ENCODE measurements around the gene CCNF.

CCNF gene

GRCh38 chr16:2456551-2457153 is 27.4 kb downstream of the CCNF start:
- Mint-ChIP-seq H3K27me3 (no peaks in the 10 kb centered on the region), H3K4me3 (no peak overlapping the region), H3K4me1 (ENCODE audit: low read depth in 2 of 2) (peaks cover 5 to 8% of the 10 kb centered on the region in 2 donors), H3K36me3 (ENCODE audit: insufficient read depth) (no peaks in the 10 kb centered on the region), H3K27ac (no peak overlapping the region), H3K9me3 (no peaks in the 10 kb centered on the region)
- ATAC-seq (replicated peaks): no peak
- DNase-seq: no peak

DNA sequence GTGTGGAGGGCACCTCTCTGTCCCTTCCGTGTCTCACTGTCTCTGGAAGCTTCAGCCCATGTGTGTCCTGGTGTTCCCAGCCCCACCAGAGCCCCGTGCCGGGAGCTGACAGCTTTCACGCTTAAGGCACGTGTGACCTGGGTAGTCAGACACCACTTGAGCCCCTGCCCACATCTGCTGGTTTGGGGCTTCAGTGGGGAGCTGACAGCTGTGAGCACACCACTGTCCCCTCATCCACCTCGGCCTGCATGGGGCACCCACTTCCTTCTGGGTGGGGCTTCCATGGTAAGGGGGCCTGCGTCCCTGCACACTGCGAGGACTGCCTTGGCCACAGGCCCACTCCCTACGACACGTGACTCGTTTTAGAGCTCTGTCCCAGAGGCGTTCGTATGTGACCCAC is 28.0 kb downstream of the CCNF start:
- Mint-ChIP-seq H3K4me1 (ENCODE audit: low read depth in 2 of 2) (peaks cover 5 to 8% of the 10 kb centered on the region in 2 donors), H3K4me3 (no peak overlapping the region), H3K27me3 (no peaks in the 10 kb centered on the region), H3K27ac (no peak overlapping the region), H3K36me3 (ENCODE audit: insufficient read depth) (no peaks in the 10 kb centered on the region), H3K9me3 (no peaks in the 10 kb centered on the region)
- ATAC-seq (replicated peaks) (no peak), DNase-seq (no peak)

DNA sequence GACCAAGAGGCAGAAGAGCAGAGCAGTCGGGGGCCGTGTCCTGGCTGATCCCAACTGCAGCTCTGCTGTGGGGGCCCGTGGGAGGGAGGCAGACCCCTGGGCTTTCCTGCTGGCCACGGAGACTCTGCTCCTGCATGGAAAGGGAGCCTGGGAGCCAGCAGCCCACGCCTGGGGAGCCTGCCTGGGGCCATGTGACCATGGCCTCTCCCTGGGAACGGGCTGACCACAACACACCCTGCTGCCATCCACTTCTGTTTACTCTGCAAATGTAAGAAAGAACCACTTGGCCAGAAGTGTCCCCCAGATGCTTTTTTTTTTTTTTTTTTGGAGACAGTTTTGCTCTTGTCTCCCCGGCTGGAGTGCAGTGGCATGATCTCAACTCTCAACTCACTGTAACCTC is 28.7 kb downstream of the CCNF start:
- Mint-ChIP-seq H3K27ac (no peak overlapping the region), H3K27me3 (no peaks in the 10 kb centered on the region), H3K4me1 (ENCODE audit: low read depth in 2 of 2) (peaks cover 5 to 8% of the 10 kb centered on the region in 2 donors), H3K9me3 (no peaks in the 10 kb centered on the region), H3K36me3 (ENCODE audit: insufficient read depth) (no peaks in the 10 kb centered on the region), H3K4me3 (peak overlapping the region in 1 of 2 donors; percentile 19)
- DNase-seq (no peak), ATAC-seq (replicated peaks) (no peak)

GRCh38 chr16:2458887-2459646 is 29.8 kb downstream of the CCNF start:
- ATAC-seq (replicated peaks) (no peak), DNase-seq (no peak)
- Mint-ChIP-seq H3K4me3 (peak overlapping the region; percentile 78 to 82), H3K9me3 (no peaks in the 10 kb centered on the region), H3K4me1 (ENCODE audit: low read depth in 2 of 2) (peaks cover 5 to 8% of the 10 kb centered on the region in 2 donors), H3K27ac (peak overlapping the region in 1 of 2 donors; percentile 51), H3K36me3 (ENCODE audit: insufficient read depth) (no peaks in the 10 kb centered on the region), H3K27me3 (no peaks in the 10 kb centered on the region)

DNA sequence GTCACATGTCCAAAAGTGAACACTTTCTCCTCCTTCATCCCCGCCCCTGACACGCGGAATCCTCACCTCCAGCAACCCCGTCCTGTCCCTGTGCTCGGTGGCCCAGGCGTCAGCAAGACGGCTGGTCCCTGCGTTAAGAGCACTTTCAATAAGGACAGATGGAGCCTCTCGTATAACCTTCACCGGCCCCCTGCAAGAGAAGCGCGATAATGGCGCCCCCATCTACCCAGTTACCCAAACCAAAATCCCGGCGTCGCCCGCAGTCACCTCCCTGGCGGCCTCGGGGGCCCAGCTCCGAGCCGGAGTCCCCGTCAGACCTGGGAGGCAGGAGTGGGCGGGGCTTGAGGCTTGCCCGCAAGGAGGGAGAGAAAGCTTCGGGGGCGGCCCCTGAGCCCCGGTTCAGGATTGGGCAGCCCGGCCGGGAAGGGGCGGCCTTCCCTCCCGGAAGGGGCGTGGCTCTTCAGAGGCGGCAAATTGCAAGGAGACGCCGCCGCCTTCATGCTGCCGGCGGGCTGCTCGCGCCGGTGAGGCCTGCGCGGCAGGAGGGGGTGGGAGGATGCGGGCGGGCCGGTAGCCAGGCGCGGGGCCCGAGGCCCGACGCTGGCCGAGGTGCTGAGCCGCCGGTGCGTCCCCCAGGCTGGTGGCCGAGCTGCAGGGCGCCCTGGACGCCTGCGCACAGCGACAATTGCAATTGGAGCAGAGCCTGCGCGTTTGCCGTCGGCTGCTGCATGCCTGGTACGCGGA is 30.6 kb downstream of the CCNF start, which contains the start of gene TEDC2:
Gene TEDC2, plus strand, starts transcription at position 463 of the 744 bp plus-strand sequence. Its CDS starts 36 bp downstream, at position 499.
- Mint-ChIP-seq H3K36me3 (ENCODE audit: insufficient read depth) (no peaks in the 10 kb centered on the region), H3K27ac (peak within 1 kb of the TSS in 1 of 2 donors; percentile 51), H3K4me1 (ENCODE audit: low read depth in 2 of 2) (peaks cover 5 to 8% of the 10 kb centered on the region in 2 donors), H3K9me3 (no peaks in the 10 kb centered on the region), H3K4me3 (peak within 1 kb of the TSS; percentile 78 to 82), H3K27me3 (no peaks in the 10 kb centered on the region)
- ATAC-seq (replicated peaks): peak; percentile 99
- peak; percentile 93 to 97 (median 95) for DNase-seq

DNA sequence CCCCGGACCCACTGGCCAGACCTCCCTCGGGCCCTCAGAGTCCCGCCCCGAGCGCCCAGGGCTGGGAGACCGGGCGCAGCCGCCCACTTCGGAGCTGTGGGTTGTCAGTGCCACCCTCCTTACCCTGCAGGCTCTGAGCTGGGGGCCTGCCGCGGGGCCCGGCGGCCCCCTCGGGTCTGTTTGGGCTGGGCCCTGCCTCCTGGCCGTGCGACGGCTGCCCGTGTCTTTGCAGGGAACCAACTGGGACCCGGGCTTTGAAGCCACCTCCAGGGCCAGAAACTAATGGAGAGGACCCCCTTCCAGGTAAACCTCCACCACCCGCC is 31.1 kb downstream of the CCNF start:
- Mint-ChIP-seq H3K27me3 (no peaks in the 10 kb centered on the region), H3K36me3 (ENCODE audit: insufficient read depth) (no peaks in the 10 kb centered on the region), H3K4me3 (no peak overlapping the region), H3K9me3 (no peaks in the 10 kb centered on the region), H3K27ac (no peak overlapping the region), H3K4me1 (ENCODE audit: low read depth in 2 of 2) (peaks cover 5 to 8% of the 10 kb centered on the region in 2 donors)
- DNase-seq (no peak), ATAC-seq (replicated peaks) (no peak)

DNA sequence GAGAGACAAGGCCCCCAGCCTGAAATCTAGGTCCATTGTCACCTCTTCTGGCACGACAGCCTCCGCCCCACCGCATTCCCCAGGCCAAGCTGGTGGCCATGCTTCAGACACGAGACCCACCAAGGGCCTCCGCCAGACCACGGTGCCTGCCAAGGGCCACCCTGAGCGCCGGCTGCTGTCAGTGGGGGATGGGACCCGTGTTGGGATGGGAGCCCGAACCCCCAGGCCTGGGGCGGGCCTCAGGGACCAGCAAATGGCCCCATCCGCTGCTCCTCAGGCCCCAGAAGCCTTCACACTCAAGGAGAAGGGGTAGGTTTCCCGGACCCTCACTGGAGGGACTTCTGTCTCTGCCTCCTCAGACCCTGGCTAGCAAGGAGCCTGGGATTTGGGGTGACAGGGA is 31.7 kb downstream of the CCNF start:
- peaks cover 5 to 8% of the 10 kb centered on the region in 2 donors for H3K4me1 Mint-ChIP-seq (ENCODE audit: low read depth in 2 of 2)
- no peaks in the 10 kb centered on the region for H3K27me3 Mint-ChIP-seq
- DNase-seq (no peak), ATAC-seq (replicated peaks) (no peak)
- H3K36me3 Mint-ChIP-seq (ENCODE audit: insufficient read depth): no peaks in the 10 kb centered on the region
- H3K27ac Mint-ChIP-seq: no peak overlapping the region
- no peak overlapping the region for H3K4me3 Mint-ChIP-seq
- no peaks in the 10 kb centered on the region for H3K9me3 Mint-ChIP-seq

- Mint-ChIP-seq H3K4me3 (no peak overlapping the region), H3K4me1 (ENCODE audit: low read depth in 2 of 2) (peaks cover 5 to 8% of the 10 kb centered on the region in 2 donors), H3K27me3 (peaks cover 0 to 6% of the 10 kb centered on the region in 2 donors), H3K36me3 (ENCODE audit: insufficient read depth) (no peaks in the 10 kb centered on the region), H3K9me3 (no peaks in the 10 kb centered on the region), H3K27ac (no peak overlapping the region)
- no peak for DNase-seq
- no peak for ATAC-seq (replicated peaks)
These were observed 33.0 kb downstream of the CCNF start for GRCh38 chr16:2462031-2462866.

GRCh38 chr16:2464333-2464732 is 35.1 kb downstream of the CCNF start:
- peaks cover 5% of the 10 kb centered on the region in 2 donors for H3K4me1 Mint-ChIP-seq (ENCODE audit: low read depth in 2 of 2)
- H3K27me3 Mint-ChIP-seq: peaks cover under 1 to 23% of the 10 kb centered on the region in 2 donors
- no peaks in the 10 kb centered on the region for H3K9me3 Mint-ChIP-seq
- ATAC-seq (replicated peaks): no peak
- no peaks in the 10 kb centered on the region for H3K36me3 Mint-ChIP-seq (ENCODE audit: insufficient read depth)
- H3K4me3 Mint-ChIP-seq: no peak overlapping the region
- no peak overlapping the region for H3K27ac Mint-ChIP-seq
- no peak for DNase-seq

DNA sequence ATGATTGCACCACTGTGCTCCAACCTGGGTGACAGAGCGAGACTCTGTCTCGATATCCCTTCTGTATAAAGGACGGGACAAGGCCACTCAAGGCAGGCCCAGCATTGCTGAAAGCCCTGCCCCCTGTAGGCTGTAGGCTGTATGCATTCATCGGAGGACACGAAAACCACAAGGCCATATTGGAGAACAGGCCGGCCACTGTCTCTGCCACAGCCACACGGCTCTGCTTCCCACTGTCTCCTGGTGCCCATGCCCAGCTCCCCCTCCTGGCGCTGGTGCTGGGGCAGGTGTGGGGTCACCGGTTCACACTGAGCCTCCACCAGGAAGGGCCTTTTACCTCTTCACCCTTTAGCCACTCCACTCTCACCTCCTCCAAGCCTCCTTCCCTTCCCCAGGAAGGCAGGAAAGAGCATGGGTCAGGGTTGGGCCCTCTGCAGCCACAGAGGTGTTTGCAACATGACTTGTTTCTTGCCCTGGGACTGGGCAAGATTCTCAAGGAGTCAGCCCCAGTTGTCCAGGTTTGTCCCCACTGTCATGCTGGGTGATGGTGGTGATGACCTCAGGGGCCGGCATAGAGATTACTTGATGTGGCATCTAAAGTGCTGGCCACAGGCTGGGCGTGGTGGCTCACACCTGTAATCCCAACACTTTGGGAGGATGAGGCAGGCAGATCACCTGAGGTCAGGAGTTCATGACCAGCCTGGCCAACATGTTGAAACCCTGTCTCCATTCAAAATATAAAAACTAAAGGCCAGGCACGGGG is 36.6 kb downstream of the CCNF start:
- H3K36me3 Mint-ChIP-seq (ENCODE audit: insufficient read depth): no peaks in the 10 kb centered on the region
- ATAC-seq (replicated peaks): no peak

GRCh38 chr16:2466667-2467527 is 37.6 kb downstream of the CCNF start:
- H3K27me3 Mint-ChIP-seq: peaks cover 13 to 40% of the 10 kb centered on the region in 2 donors
- H3K27ac Mint-ChIP-seq: no peak overlapping the region
- H3K36me3 Mint-ChIP-seq (ENCODE audit: insufficient read depth): no peaks in the 10 kb centered on the region

More for the DNA sequence above, 36.6 kb downstream of the CCNF start:
- Mint-ChIP-seq H3K4me3 (no peak overlapping the region), H3K4me1 (ENCODE audit: low read depth in 2 of 2) (peaks cover 0 to 7% of the 10 kb centered on the region in 2 donors), H3K27ac (no peak overlapping the region), H3K9me3 (no peaks in the 10 kb centered on the region), H3K27me3 (peaks cover 13 to 38% of the 10 kb centered on the region in 2 donors)
- no peak for DNase-seq

More at GRCh38 chr16:2466667-2467527, 37.6 kb downstream of the CCNF start:
- ATAC-seq (replicated peaks) (no peak), DNase-seq (no peak)
- Mint-ChIP-seq H3K4me1 (ENCODE audit: low read depth in 2 of 2) (peaks cover 0 to 7% of the 10 kb centered on the region in 2 donors), H3K4me3 (peak overlapping the region in 1 of 2 donors; percentile 6), H3K9me3 (no peaks in the 10 kb centered on the region)

Data from effector memory CD8-positive, alpha-beta T cell (primary cell).